GM20000 (cell line): Measurements from ENCODE around the gene PRRT2.
"Not testable (repeated sequence)": the region's sequence is repeated elsewhere in the genome, so short reads cannot be mapped to it uniquely, and the experiment has no call there.

Source experiments
- DNase-seq: peaks from one replicate; pipeline ENCODE4 v3.0.0; 2012; ENCODE audit warnings: low spot score
- TF ChIP-seq, protein P1 (sequence below): IDR thresholded peaks from 2 replicates; pipeline ENCODE4 v1.5.1; 2012; ENCODE audit warnings: mild to moderate bottlenecking, control low read depth; ENCODE audit errors: extremely low read depth, missing control alignments

PRRT2 gene

DNA sequence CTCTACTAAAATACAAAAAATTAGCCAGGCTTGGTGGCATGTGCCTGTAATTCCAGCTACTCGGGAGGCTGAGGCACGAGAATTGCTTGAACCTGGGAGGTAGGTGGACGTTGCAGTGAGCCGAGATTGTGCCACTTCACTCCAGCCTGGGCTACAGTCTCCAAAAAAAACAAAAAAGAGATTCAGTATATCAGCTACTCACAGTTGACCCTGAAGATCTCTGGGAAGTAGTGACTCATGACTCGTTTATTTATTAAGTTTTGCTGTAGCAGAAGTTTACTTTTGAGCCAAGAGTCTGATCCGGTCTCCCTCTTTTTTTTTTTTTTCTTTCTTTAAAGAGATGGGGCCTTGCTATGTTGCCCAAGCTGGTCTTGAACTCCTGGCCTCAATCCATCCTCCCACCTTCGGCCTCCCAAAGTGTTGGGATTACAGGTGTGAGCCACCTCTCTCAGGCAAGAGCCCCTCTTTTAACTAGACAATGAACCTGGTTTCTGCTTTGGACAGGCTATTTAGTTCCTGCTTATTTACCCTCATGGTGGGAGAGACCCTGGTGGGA, 12.7 kb downstream of the PRRT2 start:
- TF ChIP-seq, protein P1, sequence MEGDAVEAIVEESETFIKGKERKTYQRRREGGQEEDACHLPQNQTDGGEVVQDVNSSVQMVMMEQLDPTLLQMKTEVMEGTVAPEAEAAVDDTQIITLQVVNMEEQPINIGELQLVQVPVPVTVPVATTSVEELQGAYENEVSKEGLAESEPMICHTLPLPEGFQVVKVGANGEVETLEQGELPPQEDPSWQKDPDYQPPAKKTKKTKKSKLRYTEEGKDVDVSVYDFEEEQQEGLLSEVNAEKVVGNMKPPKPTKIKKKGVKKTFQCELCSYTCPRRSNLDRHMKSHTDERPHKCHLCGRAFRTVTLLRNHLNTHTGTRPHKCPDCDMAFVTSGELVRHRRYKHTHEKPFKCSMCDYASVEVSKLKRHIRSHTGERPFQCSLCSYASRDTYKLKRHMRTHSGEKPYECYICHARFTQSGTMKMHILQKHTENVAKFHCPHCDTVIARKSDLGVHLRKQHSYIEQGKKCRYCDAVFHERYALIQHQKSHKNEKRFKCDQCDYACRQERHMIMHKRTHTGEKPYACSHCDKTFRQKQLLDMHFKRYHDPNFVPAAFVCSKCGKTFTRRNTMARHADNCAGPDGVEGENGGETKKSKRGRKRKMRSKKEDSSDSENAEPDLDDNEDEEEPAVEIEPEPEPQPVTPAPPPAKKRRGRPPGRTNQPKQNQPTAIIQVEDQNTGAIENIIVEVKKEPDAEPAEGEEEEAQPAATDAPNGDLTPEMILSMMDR, result no peak
- no peak for DNase-seq

- DNase-seq, result peak; percentile 74
- TF ChIP-seq, protein P1, result no peak
Measured at GRCh38 chr16:29825145-29826044, 13.4 kb downstream of the PRRT2 start.

DNA sequence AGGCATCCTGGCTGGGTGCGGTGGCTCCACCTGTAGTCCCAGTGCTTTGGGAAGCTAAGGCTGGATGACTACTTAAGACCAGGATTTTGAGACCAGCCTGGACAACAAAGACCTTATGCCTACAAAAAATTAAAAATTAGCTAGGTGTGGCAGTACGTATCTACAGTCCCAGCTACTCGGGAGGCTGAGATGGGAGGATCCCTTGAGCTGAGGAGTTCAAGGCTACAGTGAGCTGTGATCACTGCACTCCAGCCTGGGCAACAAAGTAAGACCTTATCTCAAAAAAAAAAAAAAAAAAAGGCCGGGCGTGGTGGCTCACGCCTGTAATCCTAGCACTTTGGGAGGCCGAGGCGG, 14.3 kb downstream of the PRRT2 start:
- no peak for DNase-seq
- TF ChIP-seq, protein P1, result no peak

- TF ChIP-seq, protein P1, result no peak
Measured at GRCh38 chr16:29830774-29831173, 18.8 kb downstream of the PRRT2 start.

DNA sequence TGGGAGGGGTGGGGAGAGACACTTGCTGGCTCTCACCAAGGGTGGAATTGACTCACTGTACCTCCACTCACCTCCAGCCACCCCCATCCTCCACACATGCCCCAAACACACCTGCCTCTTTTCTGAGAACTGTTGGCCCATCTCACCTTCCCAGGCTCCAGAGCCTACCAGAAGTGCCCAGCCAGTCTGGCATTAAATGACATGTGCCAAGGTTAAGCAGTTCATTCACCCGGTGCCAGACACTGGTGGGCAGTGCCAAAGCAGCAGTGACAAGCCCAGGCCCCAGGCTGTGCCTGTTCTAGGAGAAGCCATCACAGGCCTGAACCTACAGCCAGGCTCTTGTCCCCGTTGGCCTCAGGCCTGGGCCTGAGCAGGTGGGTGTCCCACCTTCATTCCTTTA, 19.5 kb downstream of the PRRT2 start:
- TF ChIP-seq, protein P1, result no peak
- DNase-seq, result no peak

More at GRCh38 chr16:29830774-29831173, 18.8 kb downstream of the PRRT2 start:
- no peak for DNase-seq

DNA sequence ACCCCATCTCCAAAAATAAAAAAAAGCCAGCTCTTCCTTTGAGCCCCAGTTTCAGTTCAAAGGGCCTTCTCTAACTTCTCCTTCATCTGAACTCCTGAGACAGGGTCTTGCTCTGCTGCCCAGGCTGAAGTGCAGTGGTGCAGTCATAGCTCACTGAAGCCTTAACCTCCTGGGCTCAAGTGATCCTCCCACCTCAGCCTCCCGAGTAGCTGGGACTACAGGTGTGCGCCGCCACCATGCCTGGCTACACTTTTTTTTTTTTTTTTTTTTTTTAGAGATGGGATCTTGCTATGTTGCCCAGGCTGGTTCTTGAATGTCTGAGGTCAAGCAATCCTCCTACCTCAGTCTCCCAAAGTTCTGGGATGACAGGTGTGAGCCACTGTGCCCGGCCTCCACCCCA, 21.2 kb downstream of the PRRT2 start:
- not testable (repeated sequence) for DNase-seq

GRCh38 chr16:29834079-29834478, 22.1 kb downstream of the PRRT2 start:
- no peak for DNase-seq
- TF ChIP-seq, protein P1, result no peak
